ENCODE results near the gene DAPP1.

DAPP1 gene

GRCh38 chr4:99853999-99854398 lies 37.4 kb downstream of the DAPP1 start:
- WGBS, 2 donors (ENCODE audit: extremely low coverage in 2 of 2, insufficient read length in 2 of 2, insufficient replicate concordance in 1 of 2), result no CpG with 5 or more reads among the region's 1 CpG
- DNase-seq (ENCODE audit: low spot score), result no peak
- no peaks in the 10 kb centered on the region for H3K27me3 ChIP-seq (ENCODE audit: control insufficient read depth in 3 of 3, insufficient read depth in 3 of 3, low read depth in 1 of 3, low read length in 3 of 3)

GRCh38 chr4:99855678-99856077 lies 39.1 kb downstream of the DAPP1 start:
- Histone ChIP-seq H3K4ac (ENCODE audit: low read length) (no peak overlapping the region), H2BK120ac (ENCODE audit: low read depth, low read length) (no peak overlapping the region), H3K9ac (ENCODE audit: low read depth, low read length, poor library complexity) (no peak overlapping the region), H4K8ac (ENCODE audit: low read depth, low read length) (no peak overlapping the region), H3K27me3 (ENCODE audit: control insufficient read depth in 3 of 3, insufficient read depth in 3 of 3, low read depth in 1 of 3, low read length in 3 of 3) (no peaks in the 10 kb centered on the region), H2BK5ac (ENCODE audit: low read length) (no peak overlapping the region), H3K4me2 (ENCODE audit: insufficient read depth, low read length, poor library complexity, severe bottlenecking) (no peak overlapping the region), H2AK5ac (ENCODE audit: low read depth, low read length) (no peak overlapping the region), H2AFZ (ENCODE audit: low read length) (no peak overlapping the region), H3K36me3 (replicated peaks in 1 of 2; ENCODE audit: control insufficient read depth in 2 of 2, insufficient read depth in 2 of 2, low read length in 2 of 2) (no peaks in the 10 kb centered on the region), H3K9me3 (replicated peaks in 1 of 2; ENCODE audit: control insufficient read depth in 2 of 2, insufficient read depth in 1 of 2, low read depth in 1 of 2, low read length in 2 of 2) (peaks cover 3 to 19% of the 10 kb centered on the region in 2 donors), H3K27ac (replicated peaks; ENCODE audit: low read length) (no peak overlapping the region), H3K18ac (ENCODE audit: low read length) (no peak overlapping the region), H3K79me1 (ENCODE audit: low read depth, low read length) (no peaks in the 10 kb centered on the region), H3K23ac (ENCODE audit: low read depth, low read length, poor library complexity) (no peak overlapping the region), H4K91ac (ENCODE audit: low read depth, low read length, poor library complexity) (no peak overlapping the region), H2BK15ac (ENCODE audit: low read length) (no peak overlapping the region), H3K4me1 (ENCODE audit: control insufficient read depth in 2 of 2, insufficient read depth in 1 of 2, low read depth in 1 of 2, low read length in 2 of 2) (peaks cover 2 to 3% of the 10 kb centered on the region in 2 donors), H3K14ac (ENCODE audit: low read length) (no peak overlapping the region), H2BK12ac (ENCODE audit: low read length) (no peak overlapping the region), H3K4me3 (ENCODE audit: low read length in 2 of 2) (no peak overlapping the region)
- no peak for DNase-seq (ENCODE audit: low spot score)
- no CpG with 5 or more reads among the region's 1 CpG for WGBS, 2 donors (ENCODE audit: extremely low coverage in 2 of 2, insufficient read length in 2 of 2, insufficient replicate concordance in 1 of 2)

More at GRCh38 chr4:99853999-99854398, 37.4 kb downstream of the DAPP1 start:
- Histone ChIP-seq H2BK5ac (ENCODE audit: low read length) (no peak overlapping the region), H2AFZ (ENCODE audit: low read length) (no peak overlapping the region), H2BK12ac (ENCODE audit: low read length) (no peak overlapping the region), H2BK120ac (ENCODE audit: low read depth, low read length) (no peak overlapping the region), H3K4ac (ENCODE audit: low read length) (no peak overlapping the region), H2AK5ac (ENCODE audit: low read depth, low read length) (no peak overlapping the region), H4K91ac (ENCODE audit: low read depth, low read length, poor library complexity) (no peak overlapping the region), H3K4me2 (ENCODE audit: insufficient read depth, low read length, poor library complexity, severe bottlenecking) (no peak overlapping the region), H3K4me1 (ENCODE audit: control insufficient read depth in 2 of 2, insufficient read depth in 1 of 2, low read depth in 1 of 2, low read length in 2 of 2) (peaks cover 2 to 3% of the 10 kb centered on the region in 2 donors), H3K9ac (ENCODE audit: low read depth, low read length, poor library complexity) (no peak overlapping the region), H2BK15ac (ENCODE audit: low read length) (no peak overlapping the region), H3K27ac (replicated peaks; ENCODE audit: low read length) (no peak overlapping the region), H3K36me3 (replicated peaks in 1 of 2; ENCODE audit: control insufficient read depth in 2 of 2, insufficient read depth in 2 of 2, low read length in 2 of 2) (no peaks in the 10 kb centered on the region), H3K23ac (ENCODE audit: low read depth, low read length, poor library complexity) (no peak overlapping the region), H3K79me1 (ENCODE audit: low read depth, low read length) (no peaks in the 10 kb centered on the region), H3K4me3 (ENCODE audit: low read length in 2 of 2) (no peak overlapping the region), H3K9me3 (replicated peaks in 1 of 2; ENCODE audit: control insufficient read depth in 2 of 2, insufficient read depth in 1 of 2, low read depth in 1 of 2, low read length in 2 of 2) (peaks cover 3 to 19% of the 10 kb centered on the region in 2 donors), H3K18ac (ENCODE audit: low read length) (no peak overlapping the region), H4K8ac (ENCODE audit: low read depth, low read length) (no peak overlapping the region), H3K14ac (ENCODE audit: low read length) (no peak overlapping the region)

- Histone ChIP-seq H3K23ac (ENCODE audit: low read depth, low read length, poor library complexity) (no peak overlapping the region), H3K27me3 (ENCODE audit: control insufficient read depth in 3 of 3, insufficient read depth in 3 of 3, low read depth in 1 of 3, low read length in 3 of 3) (no peaks in the 10 kb centered on the region), H3K4me1 (ENCODE audit: control insufficient read depth in 2 of 2, insufficient read depth in 1 of 2, low read depth in 1 of 2, low read length in 2 of 2) (peaks cover 2 to 3% of the 10 kb centered on the region in 2 donors), H3K27ac (replicated peaks; ENCODE audit: low read length) (no peak overlapping the region), H2BK12ac (ENCODE audit: low read length) (no peak overlapping the region), H2BK5ac (ENCODE audit: low read length) (no peak overlapping the region), H3K79me1 (ENCODE audit: low read depth, low read length) (no peaks in the 10 kb centered on the region), H2BK120ac (ENCODE audit: low read depth, low read length) (no peak overlapping the region), H3K18ac (ENCODE audit: low read length) (no peak overlapping the region), H3K9ac (ENCODE audit: low read depth, low read length, poor library complexity) (no peak overlapping the region), H3K4me3 (ENCODE audit: low read length in 2 of 2) (no peak overlapping the region), H2AK5ac (ENCODE audit: low read depth, low read length) (no peak overlapping the region), H3K36me3 (replicated peaks in 1 of 2; ENCODE audit: control insufficient read depth in 2 of 2, insufficient read depth in 2 of 2, low read length in 2 of 2) (no peaks in the 10 kb centered on the region), H3K14ac (ENCODE audit: low read length) (no peak overlapping the region), H2BK15ac (ENCODE audit: low read length) (no peak overlapping the region), H4K91ac (ENCODE audit: low read depth, low read length, poor library complexity) (no peak overlapping the region), H3K9me3 (replicated peaks in 1 of 2; ENCODE audit: control insufficient read depth in 2 of 2, insufficient read depth in 1 of 2, low read depth in 1 of 2, low read length in 2 of 2) (peaks cover 3 to 19% of the 10 kb centered on the region in 2 donors), H2AFZ (ENCODE audit: low read length) (no peak overlapping the region), H4K8ac (ENCODE audit: low read depth, low read length) (no peak overlapping the region), H3K4me2 (ENCODE audit: insufficient read depth, low read length, poor library complexity, severe bottlenecking) (no peak overlapping the region), H3K4ac (ENCODE audit: low read length) (no peak overlapping the region)
- 100% methylated on average over 1 of the region's 1 CpG; no CpG with 5 or more reads in 1 of the 2 donors for WGBS, 2 donors (ENCODE audit: extremely low coverage in 2 of 2, insufficient read length in 2 of 2, insufficient replicate concordance in 1 of 2)
- no peak for DNase-seq (ENCODE audit: low spot score)
These were observed 39.5 kb downstream of the DAPP1 start for GRCh38 chr4:99856166-99856565.

- Histone ChIP-seq H2AFZ (ENCODE audit: low read length) (no peak overlapping the region), H3K23ac (ENCODE audit: low read depth, low read length, poor library complexity) (no peak overlapping the region), H3K4me1 (ENCODE audit: control insufficient read depth in 2 of 2, insufficient read depth in 1 of 2, low read depth in 1 of 2, low read length in 2 of 2) (peaks cover 2 to 3% of the 10 kb centered on the region in 2 donors), H3K4me2 (ENCODE audit: insufficient read depth, low read length, poor library complexity, severe bottlenecking) (no peak overlapping the region), H3K14ac (ENCODE audit: low read length) (no peak overlapping the region), H4K91ac (ENCODE audit: low read depth, low read length, poor library complexity) (no peak overlapping the region), H2BK120ac (ENCODE audit: low read depth, low read length) (no peak overlapping the region), H2BK15ac (ENCODE audit: low read length) (no peak overlapping the region), H3K36me3 (replicated peaks in 1 of 2; ENCODE audit: control insufficient read depth in 2 of 2, insufficient read depth in 2 of 2, low read length in 2 of 2) (no peaks in the 10 kb centered on the region), H2BK12ac (ENCODE audit: low read length) (no peak overlapping the region), H3K9me3 (replicated peaks in 1 of 2; ENCODE audit: control insufficient read depth in 2 of 2, insufficient read depth in 1 of 2, low read depth in 1 of 2, low read length in 2 of 2) (peaks cover 3 to 19% of the 10 kb centered on the region in 2 donors), H3K27ac (replicated peaks; ENCODE audit: low read length) (no peak overlapping the region), H3K79me1 (ENCODE audit: low read depth, low read length) (no peaks in the 10 kb centered on the region), H3K9ac (ENCODE audit: low read depth, low read length, poor library complexity) (no peak overlapping the region), H3K27me3 (ENCODE audit: control insufficient read depth in 3 of 3, insufficient read depth in 3 of 3, low read depth in 1 of 3, low read length in 3 of 3) (peaks cover 0 to 1% (median 0%) of the 10 kb centered on the region in 3 experiments), H3K4ac (ENCODE audit: low read length) (no peak overlapping the region), H2BK5ac (ENCODE audit: low read length) (no peak overlapping the region), H3K4me3 (ENCODE audit: low read length in 2 of 2) (no peak overlapping the region), H3K18ac (ENCODE audit: low read length) (no peak overlapping the region), H4K8ac (ENCODE audit: low read depth, low read length) (no peak overlapping the region), H2AK5ac (ENCODE audit: low read depth, low read length) (no peak overlapping the region)
- WGBS, 2 donors (ENCODE audit: extremely low coverage in 2 of 2, insufficient read length in 2 of 2, insufficient replicate concordance in 1 of 2), result no CpG with 5 or more reads among the region's 3 CpGs
- no peak for DNase-seq (ENCODE audit: low spot score)
These were observed 40.7 kb downstream of the DAPP1 start for GRCh38 chr4:99857307-99857706.

Measured in neuronal stem cell (in vitro differentiated cells).